ENCODE results near the gene IL9R. TPM values are rescaled to one million over a fixed set of nuclear protein-coding genes. Genes with fewer than 3 reads are reported as not detected.
"Not testable (repeated sequence)": the region's sequence is repeated elsewhere in the genome, so short reads cannot be mapped to it uniquely, and the experiment has no call there.

IL9R gene
- total and polyA plus RNA-seq, 2 donors (not counting 1 experiment from before 2014, with no cell fraction given): 6.6 to 8.7 TPM

DNA sequence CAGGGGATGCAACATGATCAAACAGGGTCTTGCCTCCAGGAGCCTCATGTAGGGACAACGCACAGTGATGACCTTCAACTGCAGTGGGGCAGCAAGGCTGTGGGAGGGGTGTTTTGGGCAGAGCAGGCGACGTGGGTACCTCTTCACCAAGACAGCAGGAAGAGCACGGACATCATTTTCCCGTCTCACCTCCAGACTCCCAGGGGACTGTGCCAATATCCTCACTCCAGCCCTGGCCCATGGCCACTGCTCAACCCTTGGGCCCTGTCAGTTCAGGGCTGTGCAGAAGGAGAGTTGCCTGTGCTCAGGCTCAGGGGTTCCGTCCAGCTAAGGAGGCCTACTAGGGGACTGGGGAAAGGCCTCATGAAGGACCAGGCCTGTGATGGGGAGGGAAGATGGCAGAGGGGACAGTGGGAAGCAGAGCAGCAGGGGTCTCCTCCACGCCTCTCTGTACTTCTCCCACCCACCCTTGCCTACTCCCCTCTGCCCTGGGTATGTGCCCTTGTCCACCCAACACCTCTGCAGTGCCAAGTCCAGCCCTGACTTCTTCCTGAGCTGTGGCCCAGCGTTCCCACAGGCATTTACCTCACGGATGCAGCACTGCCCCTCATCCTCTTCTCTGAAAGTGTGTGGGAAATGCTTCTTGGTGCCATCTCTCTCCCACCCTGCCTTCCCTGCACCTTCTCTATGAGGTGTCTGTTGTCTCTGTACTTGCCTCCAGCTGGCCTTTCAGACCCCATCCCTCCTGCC, 1.4 kb downstream of the IL9R start:
- intact Hi-C loops (cut with micrococcal nuclease): no loop called here
- peaks cover 3% of the 10 kb centered on the region for H3K4me1 Mint-ChIP-seq
- H3K4me3 Mint-ChIP-seq: no peak overlapping the region

DNA sequence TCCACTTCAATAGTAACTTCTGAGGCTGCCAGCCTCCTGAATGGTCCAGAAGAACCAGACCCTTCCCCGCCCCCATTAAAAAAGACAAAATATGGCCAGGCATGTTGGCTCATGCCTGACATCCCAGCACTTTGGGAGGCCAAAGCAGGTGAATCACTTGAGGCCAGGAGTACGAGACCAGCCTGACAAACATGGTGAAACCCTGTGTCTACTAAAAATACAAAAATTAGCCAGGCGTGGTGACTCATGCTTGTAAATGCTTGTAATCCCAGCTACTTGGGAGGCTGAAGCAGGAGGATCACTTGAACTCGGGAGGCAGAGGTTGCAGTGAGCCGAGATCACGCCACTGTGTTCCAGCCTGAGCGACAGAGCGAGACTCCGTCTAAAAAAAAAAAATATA, 2.3 kb downstream of the IL9R start:
- H3K4me1 Mint-ChIP-seq; H3K36me3 ChIP-seq (replicated peaks in 1 of 2; ENCODE audit: control extremely low read depth in 1 of 2, control insufficient read depth in 1 of 2, extremely low read depth in 1 of 2, insufficient read depth in 2 of 2, low read length in 1 of 2); H3K9me3 Mint-ChIP-seq (ENCODE audit: insufficient read depth); H3K4me1 ChIP-seq (ENCODE audit: control insufficient read depth in 2 of 2, insufficient read depth in 2 of 2, low read length in 2 of 2); intact Hi-C loops (cut with micrococcal nuclease); DNase-seq; CTCF ChIA-PET; H3K27me3 ChIP-seq (replicated peaks in 1 of 4; ENCODE audit: control extremely low read depth in 1 of 4, control insufficient read depth in 3 of 4, insufficient read depth in 4 of 4, low read length in 3 of 4); POLR2A ChIA-PET; H3K27me3 Mint-ChIP-seq; H3K4me3 Mint-ChIP-seq; H3K9me3 ChIP-seq (ENCODE audit: control extremely low read depth in 1 of 3, control insufficient read depth in 2 of 3, insufficient read depth in 1 of 3, low read length in 2 of 3); ATAC-seq (ENCODE audit: low read depth); H3K27ac ChIP-seq (ENCODE audit: low read length in 2 of 2); H3K4me3 ChIP-seq (ENCODE audit: control extremely low read depth in 1 of 5, extremely low read depth in 1 of 5, insufficient read depth in 1 of 5, low read depth in 2 of 5, low read length in 4 of 5); H3K27ac Mint-ChIP-seq; H3K79me2 ChIP-seq (ENCODE audit: control insufficient read depth, insufficient read depth, low read length); H2AFZ ChIP-seq (ENCODE audit: insufficient read depth, low read depth, low read length, poor library complexity, severe bottlenecking); H3K4me2 ChIP-seq (replicated peaks; ENCODE audit: low read depth, low read length, poor library complexity, severe bottlenecking); H4K20me1 ChIP-seq (ENCODE audit: control insufficient read depth, insufficient read depth, low read length, poor library complexity, severe bottlenecking); H3K9ac ChIP-seq (ENCODE audit: low read length): not testable (repeated sequence)
- 52% methylated on average over 3 of the region's 9 CpGs for WGBS (ENCODE audit: insufficient coverage)

More for the DNA sequence above, 1.4 kb downstream of the IL9R start:
- Histone ChIP-seq H3K9ac (ENCODE audit: low read length) (no peak overlapping the region), H3K9me3 (ENCODE audit: control extremely low read depth in 1 of 3, control insufficient read depth in 2 of 3, insufficient read depth in 1 of 3, low read length in 2 of 3) (no peaks in the 10 kb centered on the region), H3K4me2 (replicated peaks; ENCODE audit: low read depth, low read length, poor library complexity, severe bottlenecking) (no peak overlapping the region), H2AFZ (ENCODE audit: insufficient read depth, low read depth, low read length, poor library complexity, severe bottlenecking) (no peak overlapping the region), H3K4me1 (ENCODE audit: control insufficient read depth in 2 of 2, insufficient read depth in 2 of 2, low read length in 2 of 2) (no peaks in the 10 kb centered on the region), H3K27ac (ENCODE audit: low read length in 2 of 2) (no peak overlapping the region), H3K79me2 (ENCODE audit: control insufficient read depth, insufficient read depth, low read length) (no peaks in the 10 kb centered on the region), H4K20me1 (ENCODE audit: control insufficient read depth, insufficient read depth, low read length, poor library complexity, severe bottlenecking) (no peaks in the 10 kb centered on the region), H3K27me3 (replicated peaks in 1 of 4; ENCODE audit: control extremely low read depth in 1 of 4, control insufficient read depth in 3 of 4, insufficient read depth in 4 of 4, low read length in 3 of 4) (no peaks in the 10 kb centered on the region), H3K36me3 (replicated peaks in 1 of 2; ENCODE audit: control extremely low read depth in 1 of 2, control insufficient read depth in 1 of 2, extremely low read depth in 1 of 2, insufficient read depth in 2 of 2, low read length in 1 of 2) (no peaks in the 10 kb centered on the region), H3K4me3 (ENCODE audit: control extremely low read depth in 1 of 5, extremely low read depth in 1 of 5, insufficient read depth in 1 of 5, low read depth in 2 of 5, low read length in 4 of 5) (no peak overlapping the region)
- H3K27me3 Mint-ChIP-seq: no peaks in the 10 kb centered on the region
- 89% methylated on average over 6 of the region's 9 CpGs for WGBS (ENCODE audit: insufficient coverage)
- no peak for TF ChIP-seq EZH2 (IDR thresholded peaks at IDR 0.05; ENCODE audit: borderline replicate concordance, insufficient read depth, low read depth, low read length, poor library complexity, severe bottlenecking)
- no peak for TF ChIP-seq CTCF (IDR thresholded peaks at IDR 0.05)
- no peak for ATAC-seq (ENCODE audit: low read depth)
- ChIA-PET CTCF (no interaction called here), POLR2A (no interaction called here)
- no peaks in the 10 kb centered on the region for H3K9me3 Mint-ChIP-seq (ENCODE audit: insufficient read depth)
- DNase-seq: no peak
- H3K27ac Mint-ChIP-seq: no peak overlapping the region

Measured in B cell (primary cell).